H9 (cell line): ENCODE data around the gene CTH. TPM values are rescaled to one million over a fixed set of nuclear protein-coding genes. Genes with fewer than 3 reads are reported as not detected.

Source experiments
- DNase-seq: peaks from one replicate; pipeline ENCODE4 v3.0.0-alpha.2; 2017
- H2AFZ ChIP-seq: one replicate; pipeline ENCODE4 v1.6.1; 2013; ENCODE audit warnings: mild to moderate bottlenecking, low read length, control low read depth, moderate library complexity
- H2AK5ac ChIP-seq: 2 replicates; pipeline ENCODE4 v1.6.1; 2013; ENCODE audit warnings: low read length, control low read depth, mixed read lengths; ENCODE audit not compliant: insufficient read length
- H2BK120ac ChIP-seq: one replicate; pipeline ENCODE4 v1.6.1; 2013; ENCODE audit warnings: low read depth, mild to moderate bottlenecking, low read length, control low read depth, inconsistent platforms; ENCODE audit not compliant: poor library complexity, severe bottlenecking
- H2BK12ac ChIP-seq: 2 replicates; pipeline ENCODE4 v1.6.1; 2013; ENCODE audit warnings: low read length, control low read depth, mixed read lengths, low read depth; ENCODE audit not compliant: insufficient read length
- H2BK15ac ChIP-seq: 2 replicates; pipeline ENCODE4 v1.6.1; 2013; ENCODE audit warnings: low read depth, low read length, control low read depth
- H2BK20ac ChIP-seq: one replicate; pipeline ENCODE4 v1.6.1; 2013; ENCODE audit warnings: low read depth, mild to moderate bottlenecking, low read length, control low read depth, inconsistent platforms; ENCODE audit not compliant: poor library complexity, severe bottlenecking
- H2BK5ac ChIP-seq: 2 replicates; pipeline ENCODE4 v1.6.1; 2013; ENCODE audit warnings: low read length, control low read depth, mixed read lengths; ENCODE audit not compliant: insufficient read length
- H3K14ac ChIP-seq: 2 replicates; pipeline ENCODE4 v1.6.1; 2013; ENCODE audit warnings: low read length, control low read depth; ENCODE audit not compliant: insufficient read depth
- H3K18ac ChIP-seq: 2 replicates; pipeline ENCODE4 v1.6.1; 2013; ENCODE audit warnings: low read depth, mild to moderate bottlenecking, mixed read lengths, low read length, control low read depth; ENCODE audit not compliant: insufficient read length
- H3K23ac ChIP-seq: 2 replicates; pipeline ENCODE4 v1.6.1; 2013; ENCODE audit warnings: low read length, control low read depth, mixed read lengths, low read depth; ENCODE audit not compliant: insufficient read length
- H3K23me2 ChIP-seq: 2 replicates; pipeline ENCODE4 v1.6.1; 2013; ENCODE audit warnings: low read depth, mild to moderate bottlenecking, mixed read lengths, low read length, control low read depth; ENCODE audit not compliant: insufficient read length, poor library complexity, severe bottlenecking
- H3K27ac ChIP-seq: 2 replicates; pipeline ENCODE4 v1.5.1; 2013; ENCODE audit warnings: low read length, control low read depth, mixed read lengths, low read depth; ENCODE audit not compliant: insufficient read length
- H3K27me3 ChIP-seq: 2 replicates; pipeline ENCODE4 v1.6.1; 2013; ENCODE audit warnings: low read length, control low read depth, inconsistent platforms; ENCODE audit not compliant: insufficient read depth
- H3K4ac ChIP-seq: 2 replicates; pipeline ENCODE4 v1.6.1; 2013; ENCODE audit warnings: low read depth, mild to moderate bottlenecking, control low read depth, inconsistent platforms, low read length, moderate library complexity
- H3K4me1 ChIP-seq: 2 replicates; pipeline ENCODE4 v1.6.1; 2013; ENCODE audit warnings: low read length, control low read depth, inconsistent platforms; ENCODE audit not compliant: insufficient read depth
- H3K4me2 ChIP-seq: 2 replicates; pipeline ENCODE4 v1.6.1; 2013; ENCODE audit warnings: low read length, control low read depth, mixed read lengths; ENCODE audit not compliant: insufficient read length, insufficient read depth
- H3K56ac ChIP-seq: 2 replicates; pipeline ENCODE4 v1.6.1; 2013; ENCODE audit warnings: low read depth, mild to moderate bottlenecking, mixed read lengths, low read length, control low read depth; ENCODE audit not compliant: insufficient read length
- H3K79me1 ChIP-seq: 2 replicates; pipeline ENCODE4 v1.6.1; 2013; ENCODE audit warnings: low read depth, mild to moderate bottlenecking, moderate library complexity, low read length, control low read depth, inconsistent platforms; ENCODE audit not compliant: insufficient read depth, poor library complexity, severe bottlenecking
- H3K79me2 ChIP-seq: 2 replicates; pipeline ENCODE4 v1.6.1; 2013; ENCODE audit warnings: low read length, control low read depth, inconsistent platforms; ENCODE audit not compliant: insufficient read depth
- H3K9ac ChIP-seq: 2 replicates; pipeline ENCODE4 v1.6.1; 2013; ENCODE audit warnings: low read length, control low read depth, mixed read lengths; ENCODE audit not compliant: insufficient read length; ENCODE audit errors: extremely low read depth
- H3K9me3 ChIP-seq: one replicate; pipeline ENCODE4 v1.6.1; 2013; ENCODE audit warnings: low read depth, low read length, inconsistent platforms; ENCODE audit not compliant: control insufficient read depth
- H3T11ph ChIP-seq: one replicate; pipeline ENCODE4 v1.6.1; 2013; ENCODE audit warnings: mild to moderate bottlenecking, low read length, control low read depth, inconsistent platforms
- H4K20me1 ChIP-seq: one replicate; pipeline ENCODE4 v1.6.1; 2013; ENCODE audit not compliant: control insufficient read depth, insufficient read length, insufficient read depth
- H4K5ac ChIP-seq: 2 replicates; pipeline ENCODE4 v1.6.1; 2013; ENCODE audit warnings: low read depth, mild to moderate bottlenecking, mixed read lengths, low read length, control low read depth; ENCODE audit not compliant: insufficient read length
- H4K8ac ChIP-seq: replicated peaks from 2 replicates; pipeline ENCODE4 v1.6.1; 2013; ENCODE audit warnings: low read length, control low read depth, mixed read lengths, low read depth; ENCODE audit not compliant: insufficient read length
- H4K91ac ChIP-seq: 2 replicates; pipeline ENCODE4 v1.6.1; 2013; ENCODE audit warnings: low read depth, mild to moderate bottlenecking, moderate library complexity, mixed read lengths, low read length, control low read depth; ENCODE audit not compliant: insufficient read length
- H3K27ac Mint-ChIP-seq, 3 experiments: 2 replicates in 2 of 3; 3 replicates in 1 of 3; pipeline ENCODE4 v1.8.0; 2020 to 2021; ENCODE audit warnings: mixed read lengths in 3 of 3, mild to moderate bottlenecking in 1 of 3, moderate library complexity in 1 of 3
- H3K27me3 Mint-ChIP-seq: 2 replicates; pipeline ENCODE4 v1.8.0; 2021; ENCODE audit warnings: low read depth, mild to moderate bottlenecking, moderate library complexity, mixed read lengths
- H3K36me3 Mint-ChIP-seq, 3 experiments: 2 replicates in 2 of 3; 3 replicates in 1 of 3; pipeline ENCODE4 v1.8.0; 2020 to 2021; ENCODE audit warnings: low read depth in 3 of 3, mixed read lengths in 3 of 3; ENCODE audit not compliant: insufficient read depth in 1 of 3
- H3K4me1 Mint-ChIP-seq, 2 experiments: 2 replicates each; pipeline ENCODE4 v1.8.0; 2020; ENCODE audit warnings: mixed read lengths in 2 of 2
- H3K4me3 Mint-ChIP-seq, 2 experiments: 2 replicates in 1 of 2; 3 replicates in 1 of 2; pipeline ENCODE4 v1.8.0; 2020 to 2021; ENCODE audit warnings: mild to moderate bottlenecking in 2 of 2, mixed read lengths in 2 of 2, moderate library complexity in 1 of 2
- H3K9me3 Mint-ChIP-seq, 2 experiments: 2 replicates in 1 of 2; 3 replicates in 1 of 2; pipeline ENCODE4 v1.8.0; 2020; ENCODE audit warnings: mild to moderate bottlenecking in 2 of 2, mixed read lengths in 2 of 2, moderate library complexity in 1 of 2
- CTCF ChIP-seq: fragments of 200-600 bp; sonication (generic); conservative IDR thresholded peaks from 3 replicates; pipeline ENCODE4 v1.8.0; 2021; ENCODE audit warnings: antibody characterized with exemption, mild to moderate bottlenecking
- whole genome bisulfite sequencing: extraction: QIAGEN DNeasy Blood & Tissue Kit; methylation state at CpG from one replicate; pipeline ENCODE4 v1.1.7; 2013; ENCODE audit warnings: missing lambda C conversion rate, low lambda C conversion rate, mixed read lengths; ENCODE audit not compliant: insufficient read length; ENCODE audit errors: extremely low coverage; 5-methylcytosine and 5-hydroxymethylcytosine counted together
- total RNA-seq: library from RNA; stranded (reverse); gene quantifications from 2 replicates; pipeline ENCODE4 v1.2.1, GENCODE V29; 2021

The CTH gene
- total RNA-seq, 1 experiment from 2014 or later: 15.5 TPM

- Histone ChIP-seq H2AK5ac (no peak overlapping the region), H3T11ph (no peak overlapping the region), H3K23me2 (no peaks in the 10 kb centered on the region), H3K9me3 (no peaks in the 10 kb centered on the region), H4K8ac (no peak overlapping the region), H3K9ac (no peak overlapping the region), H4K20me1 (no peaks in the 10 kb centered on the region), H3K27ac (no peak overlapping the region), H3K14ac (no peak overlapping the region), H3K27me3 (no peaks in the 10 kb centered on the region), H4K91ac (no peak overlapping the region), H3K23ac (no peak overlapping the region), H3K4ac (no peak overlapping the region), H4K5ac (no peak overlapping the region), H3K18ac (no peak overlapping the region), H2BK12ac (no peak overlapping the region), H2BK20ac (no peak overlapping the region), H2BK5ac (no peak overlapping the region), H3K79me1 (no peaks in the 10 kb centered on the region), H2BK120ac (no peak overlapping the region), H2BK15ac (no peak overlapping the region), H2AFZ (no peak overlapping the region), H3K4me1 (no peaks in the 10 kb centered on the region), H3K56ac (no peak overlapping the region), H3K4me2 (no peak overlapping the region), H3K79me2 (no peaks in the 10 kb centered on the region)
- H3K4me3 Mint-ChIP-seq: no peak overlapping the region
- no CpG with 5 or more reads among the region's 3 CpGs for WGBS
- H3K9me3 Mint-ChIP-seq: no peaks in the 10 kb centered on the region
- no peak for TF ChIP-seq CTCF
- no peaks in the 10 kb centered on the region for H3K27me3 Mint-ChIP-seq
- no peak for DNase-seq
- H3K27ac Mint-ChIP-seq: no peak overlapping the region
- peaks cover 25 to 65% (median 62%) of the 10 kb centered on the region in 3 experiments for H3K36me3 Mint-ChIP-seq
- H3K4me1 Mint-ChIP-seq: peaks cover 0 to 6% of the 10 kb centered on the region in 2 experiments; a peak in 2 of 4 replicates
Observed at GRCh38 chr1:70431874-70432273, 20.8 kb downstream of the CTH start.
